ENCODE data around the gene NCAPG2.

The NCAPG2 gene

DNA sequence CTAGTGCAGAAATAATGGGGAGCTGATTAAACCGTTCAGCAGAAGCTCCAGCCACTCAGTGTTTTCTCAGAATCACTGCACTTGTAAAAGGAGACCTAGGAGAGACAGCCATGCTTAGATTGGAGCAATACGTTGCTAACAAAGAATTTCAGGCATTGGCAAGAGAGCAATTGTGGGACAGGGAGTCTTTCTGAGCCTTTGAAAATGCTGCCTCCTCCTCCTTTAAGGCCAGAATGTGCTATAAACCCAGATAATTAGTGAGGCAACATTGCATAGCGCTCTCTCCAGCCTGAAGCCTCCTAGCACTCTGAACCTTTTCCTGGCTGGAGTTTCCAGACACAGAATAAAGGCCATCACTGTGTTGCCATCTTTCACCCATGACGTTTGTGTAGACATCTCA is 98.5 kb downstream of the NCAPG2 start:
- TF ChIP-seq, protein P1, sequence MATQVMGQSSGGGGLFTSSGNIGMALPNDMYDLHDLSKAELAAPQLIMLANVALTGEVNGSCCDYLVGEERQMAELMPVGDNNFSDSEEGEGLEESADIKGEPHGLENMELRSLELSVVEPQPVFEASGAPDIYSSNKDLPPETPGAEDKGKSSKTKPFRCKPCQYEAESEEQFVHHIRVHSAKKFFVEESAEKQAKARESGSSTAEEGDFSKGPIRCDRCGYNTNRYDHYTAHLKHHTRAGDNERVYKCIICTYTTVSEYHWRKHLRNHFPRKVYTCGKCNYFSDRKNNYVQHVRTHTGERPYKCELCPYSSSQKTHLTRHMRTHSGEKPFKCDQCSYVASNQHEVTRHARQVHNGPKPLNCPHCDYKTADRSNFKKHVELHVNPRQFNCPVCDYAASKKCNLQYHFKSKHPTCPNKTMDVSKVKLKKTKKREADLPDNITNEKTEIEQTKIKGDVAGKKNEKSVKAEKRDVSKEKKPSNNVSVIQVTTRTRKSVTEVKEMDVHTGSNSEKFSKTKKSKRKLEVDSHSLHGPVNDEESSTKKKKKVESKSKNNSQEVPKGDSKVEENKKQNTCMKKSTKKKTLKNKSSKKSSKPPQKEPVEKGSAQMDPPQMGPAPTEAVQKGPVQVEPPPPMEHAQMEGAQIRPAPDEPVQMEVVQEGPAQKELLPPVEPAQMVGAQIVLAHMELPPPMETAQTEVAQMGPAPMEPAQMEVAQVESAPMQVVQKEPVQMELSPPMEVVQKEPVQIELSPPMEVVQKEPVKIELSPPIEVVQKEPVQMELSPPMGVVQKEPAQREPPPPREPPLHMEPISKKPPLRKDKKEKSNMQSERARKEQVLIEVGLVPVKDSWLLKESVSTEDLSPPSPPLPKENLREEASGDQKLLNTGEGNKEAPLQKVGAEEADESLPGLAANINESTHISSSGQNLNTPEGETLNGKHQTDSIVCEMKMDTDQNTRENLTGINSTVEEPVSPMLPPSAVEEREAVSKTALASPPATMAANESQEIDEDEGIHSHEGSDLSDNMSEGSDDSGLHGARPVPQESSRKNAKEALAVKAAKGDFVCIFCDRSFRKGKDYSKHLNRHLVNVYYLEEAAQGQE (IDR thresholded peaks at IDR 0.05; ENCODE audit: insufficient read depth in 1 of 2, low read depth in 2 of 2, low read length in 2 of 2) = no peak
- TF ChIP-seq POLR2AphosphoS5 (IDR thresholded peaks at IDR 0.05; ENCODE audit: low read depth, low read length) = no peak
- TF ChIP-seq TAF1 (IDR thresholded peaks at IDR 0.05; ENCODE audit: borderline replicate concordance, insufficient read depth, low read length) = no peak
- no peak for TF ChIP-seq SIN3A (IDR thresholded peaks at IDR 0.05; ENCODE audit: borderline replicate concordance, insufficient read depth, low read length)

DNA sequence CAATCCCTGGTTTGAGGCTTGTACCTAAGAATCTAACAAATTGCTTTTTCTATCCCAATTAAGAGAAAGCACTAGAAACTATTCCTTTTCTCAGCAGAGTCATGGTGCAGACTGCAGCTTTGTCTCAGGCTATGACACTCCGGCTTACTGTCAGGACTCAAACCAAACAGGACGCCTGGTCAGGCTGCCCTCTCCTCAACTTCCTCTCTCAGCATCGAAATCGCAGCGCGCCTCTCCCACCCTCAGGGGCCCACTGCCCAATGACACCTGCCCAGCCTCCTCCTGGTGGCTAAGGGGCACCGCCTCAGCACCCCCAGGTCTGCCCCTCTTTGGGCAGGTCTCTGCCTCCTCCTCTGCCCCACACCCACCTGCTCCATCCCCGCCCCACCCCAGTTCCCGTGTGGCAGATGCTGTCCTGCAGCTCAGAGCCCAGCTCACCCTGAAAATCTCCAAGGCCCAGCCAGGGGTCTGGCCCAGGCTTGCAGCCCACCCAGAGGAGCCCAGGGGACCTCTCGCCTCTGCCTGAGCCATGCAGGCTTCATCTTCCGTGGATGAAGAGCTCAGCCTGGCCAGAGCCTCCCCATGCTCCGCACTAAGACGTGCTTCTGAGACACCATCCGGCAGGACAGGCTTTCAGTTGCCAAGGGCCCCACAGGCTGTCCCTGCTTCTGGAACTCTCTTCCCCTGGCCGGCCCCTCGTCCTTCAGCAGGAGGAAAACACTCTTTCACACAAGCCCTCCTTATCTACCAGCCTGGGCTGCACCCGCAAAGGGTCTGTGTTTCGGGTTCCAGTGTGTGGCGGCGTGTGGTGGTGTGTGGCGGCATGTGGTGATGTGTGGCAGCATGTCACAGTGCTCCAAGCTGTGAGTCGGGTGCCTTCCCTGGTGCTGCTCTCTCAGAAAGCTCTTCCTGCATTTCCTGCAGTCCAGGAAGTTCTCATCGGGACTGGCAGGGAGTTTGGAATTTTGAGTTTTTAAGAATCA is 100.5 kb downstream of the NCAPG2 start:
- no peak for TF ChIP-seq POLR2AphosphoS5 (IDR thresholded peaks at IDR 0.05; ENCODE audit: low read depth, low read length)
- no peak for TF ChIP-seq SIN3A (IDR thresholded peaks at IDR 0.05; ENCODE audit: borderline replicate concordance, insufficient read depth, low read length)
- TF ChIP-seq, protein P1 (IDR thresholded peaks at IDR 0.05; ENCODE audit: insufficient read depth in 1 of 2, low read depth in 2 of 2, low read length in 2 of 2) = no peak
- no peak for TF ChIP-seq FOXP2 (optimal IDR thresholded peaks at IDR 0.05; ENCODE audit: borderline replicate concordance, extremely low read depth, extremely low read length, insufficient read depth)

GRCh38 chr7:158602905-158603772 is 101.5 kb downstream of the NCAPG2 start:
- TF ChIP-seq TAF1 (IDR thresholded peaks at IDR 0.05; ENCODE audit: borderline replicate concordance, insufficient read depth, low read length) = no peak
- no peak for TF ChIP-seq SIN3A (IDR thresholded peaks at IDR 0.05; ENCODE audit: borderline replicate concordance, insufficient read depth, low read length)
- TF ChIP-seq, protein P1 (IDR thresholded peaks at IDR 0.05; ENCODE audit: insufficient read depth in 1 of 2, low read depth in 2 of 2, low read length in 2 of 2) = no peak
- TF ChIP-seq FOXP2 (optimal IDR thresholded peaks at IDR 0.05; ENCODE audit: borderline replicate concordance, extremely low read depth, extremely low read length, insufficient read depth) = no peak
- no peak for TF ChIP-seq POLR2AphosphoS5 (IDR thresholded peaks at IDR 0.05; ENCODE audit: low read depth, low read length)

DNA sequence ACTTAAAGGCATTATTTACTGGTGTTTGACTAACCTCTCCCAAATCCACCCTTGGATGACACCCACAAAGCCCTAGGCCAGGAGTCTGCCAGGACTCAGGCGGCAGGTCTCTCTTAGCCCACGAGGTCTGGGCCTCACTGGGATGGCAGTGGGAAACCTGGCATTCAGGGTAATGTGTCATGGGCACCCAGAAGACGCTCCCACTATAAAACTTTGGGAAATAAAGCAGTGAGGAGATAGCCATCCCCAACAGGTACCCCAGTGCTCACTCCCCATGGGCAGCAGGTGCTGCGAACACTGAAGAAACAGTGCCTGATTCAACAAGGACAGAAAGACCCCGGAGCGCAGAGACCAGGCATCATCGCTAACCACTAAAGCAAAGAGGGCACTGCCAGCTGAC is 102.6 kb downstream of the NCAPG2 start:
- no peak for TF ChIP-seq SIN3A (IDR thresholded peaks at IDR 0.05; ENCODE audit: borderline replicate concordance, insufficient read depth, low read length)
- no peak for TF ChIP-seq TAF1 (IDR thresholded peaks at IDR 0.05; ENCODE audit: borderline replicate concordance, insufficient read depth, low read length)
- TF ChIP-seq FOXP2 (optimal IDR thresholded peaks at IDR 0.05; ENCODE audit: borderline replicate concordance, extremely low read depth, extremely low read length, insufficient read depth) = no peak

DNA sequence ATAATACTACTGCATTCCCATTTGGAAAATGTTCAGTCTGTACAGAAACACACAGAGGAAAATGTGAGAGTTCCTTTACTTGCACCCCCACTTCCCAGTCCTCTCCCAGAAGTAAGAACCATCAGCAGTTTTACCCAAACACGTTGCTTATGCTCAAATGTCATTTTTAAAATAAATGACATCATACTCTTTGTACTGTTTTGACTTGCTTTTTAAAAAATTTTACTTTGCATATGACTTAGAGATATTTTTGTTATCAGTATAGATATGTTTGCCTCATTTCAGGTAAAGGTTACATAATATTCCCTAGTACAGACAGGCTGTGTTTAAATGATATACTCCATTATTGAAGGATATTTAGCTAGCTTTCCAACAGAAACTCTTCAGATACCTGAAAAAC is 103.5 kb downstream of the NCAPG2 start:
- no peak for TF ChIP-seq FOXP2 (optimal IDR thresholded peaks at IDR 0.05; ENCODE audit: borderline replicate concordance, extremely low read depth, extremely low read length, insufficient read depth)
- no peak for TF ChIP-seq SIN3A (IDR thresholded peaks at IDR 0.05; ENCODE audit: borderline replicate concordance, insufficient read depth, low read length)
- TF ChIP-seq TAF1 (IDR thresholded peaks at IDR 0.05; ENCODE audit: borderline replicate concordance, insufficient read depth, low read length) = no peak
- TF ChIP-seq POLR2AphosphoS5 (IDR thresholded peaks at IDR 0.05; ENCODE audit: low read depth, low read length) = no peak
- TF ChIP-seq, protein P1 (IDR thresholded peaks at IDR 0.05; ENCODE audit: insufficient read depth in 1 of 2, low read depth in 2 of 2, low read length in 2 of 2) = no peak

Data from PFSK-1 (cell line).